Astrocyte of the cerebellum (primary cell): ENCODE results near the gene GRIA1.

Experiments used
- DNase-seq: peaks from one replicate; pipeline ENCODE4 v3.0.0-alpha.2; 2011; ENCODE audit warnings: low read depth
- H3K4me3 ChIP-seq: 2 replicates; pipeline ENCODE4 v1.5.1; 2011; ENCODE audit warnings: mild to moderate bottlenecking, low read depth, low read length, moderate library complexity
- CTCF ChIP-seq: IDR thresholded peaks from 2 replicates; pipeline ENCODE4 v1.5.1; 2012; ENCODE audit warnings: low read length, low read depth, moderate library complexity, mild to moderate bottlenecking; ENCODE audit errors: missing control alignments
- in situ Hi-C: cut with HindIII; loops from 2 replicates; pipeline ENCODE4 v1.10.0; 2017; ENCODE audit warnings: low sequenced_read_pairs

GRIA1 gene

GRCh38 chr5:153558957-153559356, 68.5 kb downstream of the GRIA1 start:
- TF ChIP-seq CTCF, result no peak
- in situ Hi-C loops, result no loop called here

GRCh38 chr5:153559926-153560325, 69.5 kb downstream of the GRIA1 start:
- DNase-seq, result no peak
- no peak overlapping the region for H3K4me3 ChIP-seq
- in situ Hi-C loops, result no loop called here
- no peak for TF ChIP-seq CTCF

More at GRCh38 chr5:153558957-153559356, 68.5 kb downstream of the GRIA1 start:
- no peak for DNase-seq
- no peak overlapping the region for H3K4me3 ChIP-seq

GRCh38 chr5:153562189-153562588, 71.7 kb downstream of the GRIA1 start:
- in situ Hi-C loops, result no loop called here
- DNase-seq, result no peak
- no peak overlapping the region for H3K4me3 ChIP-seq
- no peak for TF ChIP-seq CTCF

- no peak overlapping the region for H3K4me3 ChIP-seq
- no peak for DNase-seq
- in situ Hi-C loops, result no loop called here
- no peak for TF ChIP-seq CTCF
Observed at GRCh38 chr5:153565822-153566221, 75.4 kb downstream of the GRIA1 start.

GRCh38 chr5:153569036-153569435, 78.6 kb downstream of the GRIA1 start:
- DNase-seq, result no peak
- in situ Hi-C loops, result no loop called here
- H3K4me3 ChIP-seq, result no peak overlapping the region
- TF ChIP-seq CTCF, result no peak

- no peak for TF ChIP-seq CTCF
- no peak overlapping the region for H3K4me3 ChIP-seq
- DNase-seq, result no peak
- in situ Hi-C loops, result no loop called here
Observed at GRCh38 chr5:153571162-153571561, 80.7 kb downstream of the GRIA1 start.
